HepG2 (cell line): ENCODE results near the gene CLASRP. TPM values are rescaled to one million over a fixed set of nuclear protein-coding genes. Genes with fewer than 3 reads are reported as not detected.

ENCODE experiments used
- ATAC-seq: fragments of 200-7000 bp; cut with Tn5 transposase; 3 replicates; pipeline ENCODE4 v1.9.1; 2020; ENCODE audit warnings: mild to moderate bottlenecking, moderate library complexity
- BruUV-seq: library from RNA; stranded (reverse); fragments of 400-500 nt; replicated peaks from 2 replicates; lab custom pipeline; 2021; lab: Mats Ljungman, UMichigan
- CTCF ChIA-PET: fragments of 300-600 bp; formaldehyde crosslinking; extraction: SDS; loops from one replicate; lab custom pipeline; 2021; ENCODE audit warnings: low total read pairs, inconsistent platforms, low intra/inter-chr PET ratio; lab: Yijun Ruan, JAX
- POLR2A ChIA-PET: fragments of 350-600 bp; sonication (Branson Sonifier 250); formaldehyde crosslinking; loops from one replicate; lab custom pipeline; 2020; ENCODE audit warnings: antibody characterized with exemption, inconsistent platforms; lab: Yijun Ruan, JAX
- DNase-seq: peaks from one replicate; pipeline ENCODE4 v3.0.0-alpha.2; 2015; ENCODE audit warnings: low spot score
- FAIRE-seq: peaks from 3 replicates; lab custom pipeline; 2011; peaks lifted over from hg19 to GRCh38; lab: Jason Lieb, UNC
- H2AFZ ChIP-seq: one replicate; pipeline ENCODE4 v1.6.1; 2011; ENCODE audit warnings: low read length, inconsistent platforms
- H3K27ac ChIP-seq: fragments of 300-600 bp; 3 replicates; pipeline ENCODE4 v1.8.0; 2011; ENCODE audit warnings: mixed run types, mild to moderate bottlenecking, mixed read lengths, low read length, inconsistent platforms; ENCODE audit not compliant: insufficient read depth; ENCODE audit errors: extremely low read length
- H3K27me3 ChIP-seq, 2 experiments: fragments of 200-600 bp in 1 of 2; 2 replicates in 1 of 2; 3 replicates in 1 of 2; pipeline versions ENCODE4 v1.6.0 to v1.8.0; 2011; ENCODE audit warnings: low read length in 2 of 2, mild to moderate bottlenecking in 2 of 2, moderate library complexity in 2 of 2, inconsistent platforms in 1 of 2; ENCODE audit not compliant: insufficient read depth in 2 of 2, control insufficient read depth in 1 of 2
- H3K36me3 ChIP-seq, 2 experiments: fragments of 200-600 bp in 1 of 2; replicated peaks in 1 of 2; 2 replicates in 1 of 2; 3 replicates in 1 of 2; pipeline versions ENCODE4 v1.5.1 to v1.8.0; 2011; ENCODE audit warnings: low read length in 2 of 2, inconsistent platforms in 1 of 2; ENCODE audit not compliant: insufficient read depth in 2 of 2, control insufficient read depth in 1 of 2
- H3K4me1 ChIP-seq: 2 replicates; pipeline ENCODE4 v1.5.1; 2012; ENCODE audit warnings: low read length, inconsistent platforms; ENCODE audit not compliant: insufficient read depth
- H3K4me2 ChIP-seq: 2 replicates; pipeline ENCODE4 v1.6.0; 2011; ENCODE audit warnings: low read depth, low read length, inconsistent platforms
- H3K4me3 ChIP-seq, 3 experiments: fragments of 200-600 bp in 1 of 3; sonication (generic), shearing (Covaris generic) in 1 of 3; replicated peaks in 1 of 3; 2 replicates each; pipeline ENCODE4 v1.5.1; 2011 to 2016; ENCODE audit warnings: low read length in 3 of 3, inconsistent platforms in 2 of 3, low read depth in 2 of 3, mild to moderate bottlenecking in 2 of 3, control low read depth in 1 of 3, mixed read lengths in 1 of 3; ENCODE audit not compliant: insufficient read depth in 1 of 3
- H3K79me2 ChIP-seq: one replicate; pipeline ENCODE4 v1.6.1; 2011; ENCODE audit warnings: low read length, inconsistent platforms; ENCODE audit not compliant: insufficient read depth
- H3K9ac ChIP-seq: 2 replicates; pipeline ENCODE4 v1.6.0; 2011; ENCODE audit warnings: mild to moderate bottlenecking, low read depth, low read length, inconsistent platforms; ENCODE audit not compliant: insufficient read depth
- H3K9me3 ChIP-seq: 2 replicates; pipeline ENCODE4 v1.5.1; 2012; ENCODE audit warnings: mild to moderate bottlenecking, low read length
- H4K20me1 ChIP-seq: 2 replicates; pipeline ENCODE4 v1.6.0; 2011; ENCODE audit warnings: inconsistent platforms, mild to moderate bottlenecking, low read length, moderate library complexity; ENCODE audit not compliant: insufficient read depth
- ARID3A ChIP-seq: IDR thresholded peaks from 2 replicates; pipeline ENCODE4 v1.6.1; 2012; ENCODE audit warnings: low read depth, low read length, improper control_type of control experiment
- DBP ChIP-seq: sonication (generic); formaldehyde crosslinking; IDR thresholded peaks from 2 replicates; pipeline ENCODE4 v1.4.0; 2020; ENCODE audit warnings: missing genetic modification reagents; ENCODE audit errors: not compliant biosample characterization
- FOXC1 ChIP-seq: sonication (generic); formaldehyde crosslinking; IDR thresholded peaks from 2 replicates; pipeline ENCODE4 v1.8.0; 2022; ENCODE audit warnings: mild to moderate bottlenecking, missing genetic modification reagents, borderline replicate concordance
- NCOR1 ChIP-seq: fragments of 200-600 bp; sonication (generic); IDR thresholded peaks from 2 replicates; pipeline ENCODE4 v1.7.0; 2017; ENCODE audit warnings: antibody characterized with exemption, low read length, borderline replicate concordance
- POLR2AphosphoS2 ChIP-seq: IDR thresholded peaks from 2 replicates; pipeline ENCODE4 v1.6.1; 2011; ENCODE audit warnings: low read depth, low read length, improper control_type of control experiment
- RAD21 ChIP-seq: fragments of 450-650 bp; formaldehyde crosslinking; IDR thresholded peaks from 2 replicates; pipeline ENCODE4 v1.5.0; 2020; ENCODE audit warnings: mild to moderate bottlenecking
- RBAK ChIP-seq: sonication (generic); formaldehyde crosslinking; IDR thresholded peaks from 2 replicates; pipeline ENCODE4 v1.5.1; 2020; ENCODE audit warnings: mild to moderate bottlenecking, missing genetic modification reagents
- RFXAP ChIP-seq: sonication (generic); formaldehyde crosslinking; IDR thresholded peaks from 2 replicates; pipeline ENCODE4 v1.4.0; 2020; ENCODE audit warnings: missing genetic modification reagents, borderline replicate concordance
- SSRP1 ChIP-seq: IDR thresholded peaks from 2 replicates; pipeline ENCODE4 v1.6.1; 2016; ENCODE audit warnings: control low read depth
- ZNF207 ChIP-seq: fragments of 450-650 bp; IDR thresholded peaks from 2 replicates; pipeline ENCODE4 v1.6.1; 2016; ENCODE audit warnings: antibody characterized with exemption, borderline replicate concordance
- ZNF30 ChIP-seq: sonication (generic); formaldehyde crosslinking; IDR thresholded peaks from 2 replicates; pipeline ENCODE4 v1.5.0; 2020; ENCODE audit warnings: mild to moderate bottlenecking, missing genetic modification reagents
- ZNF33A ChIP-seq: sonication (generic); formaldehyde crosslinking; IDR thresholded peaks from 2 replicates; pipeline ENCODE4 v1.5.1; 2020; ENCODE audit warnings: missing genetic modification reagents, mild to moderate bottlenecking, moderate library complexity, borderline replicate concordance
- ZNF616 ChIP-seq: sonication (generic); formaldehyde crosslinking; IDR thresholded peaks from 2 replicates; pipeline ENCODE4 v1.5.0; 2020; ENCODE audit warnings: low read depth, mild to moderate bottlenecking, missing genetic modification reagents
- WGBS: methylation state at CpG from one replicate; pipeline ENCODE4 v1.1.6; 2017; ENCODE audit warnings: low lambda C conversion rate; 5-methylcytosine and 5-hydroxymethylcytosine counted together
- in situ Hi-C: cut with HindIII; loops from 2 replicates; pipeline ENCODE4 v1.10.0; 2017; ENCODE audit warnings: low pct_unique_long_range_greater_than_20kb; ENCODE audit not compliant: extremely low pct_ligation_motif_present
- intact Hi-C: fragments of 100-400 bp; cut with micrococcal nuclease; formaldehyde crosslinking; loops from one replicate; pipeline ENCODE4 v1.10.0; 2022; ENCODE audit not compliant: unreplicated experiment
- polyA plus RNA-seq, 8 experiments: library from polyadenylated mRNA; depleted of rRNA in 3 of 8; stranded (reverse) in 7 of 8; unstranded in 1 of 8; fragments of >200 nt; fragmentation: Illumina TruSeq in 4 of 8; extraction: Trizol in 4 of 8; gene quantifications; 2 replicates each; pipeline versions ENCODE4 v1.2.1 to v1.2.3, GENCODE V29; 2011 to 2016; ENCODE audit warnings: low read depth in 4 of 8, missing spikeins in 1 of 8, mixed read lengths in 1 of 8; ENCODE audit not compliant: insufficient read depth in 1 of 8
- total RNA-seq, 5 experiments: library from RNA; depleted of rRNA; stranded (reverse); fragments of >200 nt; fragmentation: Illumina TruSeq; extraction: Trizol; gene quantifications; 2 replicates each; pipeline ENCODE4 v1.2.3, GENCODE V29; 2016; ENCODE audit warnings: low read depth in 1 of 5
- TF ChIP-seq, protein P1 (sequence below): sonication (generic); formaldehyde crosslinking; IDR thresholded peaks from 2 replicates; pipeline ENCODE4 v1.5.1; 2020; ENCODE audit warnings: mild to moderate bottlenecking, missing genetic modification reagents, moderate library complexity
- TF ChIP-seq, protein P2 (sequence below): sonication (generic); formaldehyde crosslinking; IDR thresholded peaks from 2 replicates; pipeline ENCODE4 v1.4.0; 2020; ENCODE audit warnings: mild to moderate bottlenecking, missing genetic modification reagents

The CLASRP gene
- total and polyA plus RNA-seq, 2 of the 13 experiments (the other 11 are each of a cell fraction or from before 2014, with no cell fraction given) = 32.0 to 51.4 TPM

DNA sequence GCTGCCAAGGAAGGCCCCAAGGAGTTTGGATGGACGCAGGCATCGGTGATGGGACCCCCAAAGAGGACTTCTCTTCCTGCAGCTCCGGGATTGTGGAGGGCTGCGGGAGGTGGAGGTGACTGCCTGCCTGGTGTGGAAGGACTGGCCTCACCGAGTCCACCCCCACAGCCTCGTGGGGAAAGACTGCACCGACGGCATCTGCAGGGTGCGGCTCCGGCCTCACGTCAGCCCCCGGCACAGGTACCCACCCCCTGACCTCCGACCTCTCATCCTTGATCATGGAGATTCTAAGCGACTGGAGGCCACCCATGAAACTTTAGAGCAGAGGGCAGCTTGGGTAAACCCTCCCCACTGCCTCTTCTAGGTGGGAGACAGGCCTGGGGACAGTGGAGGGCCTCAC, 16.9 kb upstream of the CLASRP start:
- Histone ChIP-seq H4K20me1 (no peaks in the 10 kb centered on the region), H3K9me3 (no peaks in the 10 kb centered on the region), H3K9ac (no peak overlapping the region), H2AFZ (no peak overlapping the region), H3K27ac (no peak overlapping the region), H3K4me2 (no peak overlapping the region), H3K36me3 (no peaks in the 10 kb centered on the region), H3K79me2 (no peaks in the 10 kb centered on the region), H3K4me3 (no peak overlapping the region), H3K27me3 (no peaks in the 10 kb centered on the region), H3K4me1 (0 out of 2 replicates have a peak, but pooled peaks cover 16% of the 10 kb centered on the region)
- intact Hi-C loops = no loop called here
- no peak for DNase-seq
- TF ChIP-seq, protein P1, sequence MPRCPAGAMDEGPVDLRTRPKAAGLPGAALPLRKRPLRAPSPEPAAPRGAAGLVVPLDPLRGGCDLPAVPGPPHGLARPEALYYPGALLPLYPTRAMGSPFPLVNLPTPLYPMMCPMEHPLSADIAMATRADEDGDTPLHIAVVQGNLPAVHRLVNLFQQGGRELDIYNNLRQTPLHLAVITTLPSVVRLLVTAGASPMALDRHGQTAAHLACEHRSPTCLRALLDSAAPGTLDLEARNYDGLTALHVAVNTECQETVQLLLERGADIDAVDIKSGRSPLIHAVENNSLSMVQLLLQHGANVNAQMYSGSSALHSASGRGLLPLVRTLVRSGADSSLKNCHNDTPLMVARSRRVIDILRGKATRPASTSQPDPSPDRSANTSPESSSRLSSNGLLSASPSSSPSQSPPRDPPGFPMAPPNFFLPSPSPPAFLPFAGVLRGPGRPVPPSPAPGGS = no peak
- no peak for TF ChIP-seq RAD21 (CRISPR knock-in tag)
- no peak for TF ChIP-seq ZNF207
- no peak for TF ChIP-seq DBP (CRISPR knock-in tag)
- TF ChIP-seq POLR2AphosphoS2 = no peak
- TF ChIP-seq FOXC1 (CRISPR knock-in tag) = no peak
- no peak for TF ChIP-seq NCOR1
- no peak for TF ChIP-seq ZNF33A (CRISPR knock-in tag)
- TF ChIP-seq, protein P2, sequence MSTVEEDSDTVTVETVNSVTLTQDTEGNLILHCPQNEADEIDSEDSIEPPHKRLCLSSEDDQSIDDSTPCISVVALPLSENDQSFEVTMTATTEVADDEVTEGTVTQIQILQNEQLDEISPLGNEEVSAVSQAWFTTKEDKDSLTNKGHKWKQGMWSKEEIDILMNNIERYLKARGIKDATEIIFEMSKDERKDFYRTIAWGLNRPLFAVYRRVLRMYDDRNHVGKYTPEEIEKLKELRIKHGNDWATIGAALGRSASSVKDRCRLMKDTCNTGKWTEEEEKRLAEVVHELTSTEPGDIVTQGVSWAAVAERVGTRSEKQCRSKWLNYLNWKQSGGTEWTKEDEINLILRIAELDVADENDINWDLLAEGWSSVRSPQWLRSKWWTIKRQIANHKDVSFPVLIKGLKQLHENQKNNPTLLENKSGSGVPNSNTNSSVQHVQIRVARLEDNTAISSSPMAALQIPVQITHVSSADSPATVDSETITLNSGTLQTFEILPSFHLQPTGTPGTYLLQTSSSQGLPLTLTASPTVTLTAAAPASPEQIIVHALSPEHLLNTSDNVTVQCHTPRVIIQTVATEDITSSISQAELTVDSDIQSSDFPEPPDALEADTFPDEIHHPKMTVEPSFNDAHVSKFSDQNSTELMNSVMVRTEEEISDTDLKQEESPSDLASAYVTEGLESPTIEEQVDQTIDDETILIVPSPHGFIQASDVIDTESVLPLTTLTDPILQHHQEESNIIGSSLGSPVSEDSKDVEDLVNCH (CRISPR knock-in tag) = no peak
- TF ChIP-seq RFXAP (CRISPR knock-in tag) = no peak
- no peak for TF ChIP-seq ARID3A
- no peak for TF ChIP-seq ZNF616 (CRISPR knock-in tag)
- no peak for TF ChIP-seq ZNF30
- no peak for TF ChIP-seq RBAK (CRISPR knock-in tag)
- no peak for TF ChIP-seq SSRP1 (CRISPR knock-in tag)
- ChIA-PET POLR2A (interaction anchor here (3.1 kb wide), 1 partner anchor 17 kb away, joined by 8 read pairs; the partner anchor contains the start of gene CLASRP), CTCF (no interaction called here)
- FAIRE-seq = no peak
- no TSS peak for BruUV-seq
- in situ Hi-C loops = no loop called here
- ATAC-seq = no peak
- WGBS = 82% methylated on average over 9 of the region's 14 CpGs
